Gastrocnemius medialis (tissue), 4 donors: ENCODE results near the gene PLEKHO1. TPM values are rescaled to one million over a fixed set of nuclear protein-coding genes. Genes with fewer than 3 reads are reported as not detected.

ENCODE experiments used
- ATAC-seq, 2 donors: fragments of 150-250 bp; one replicate each; pipeline ENCODE4 v1.9.1; 2016
- DNase-seq, 2 donors: peaks; one replicate each; pipeline ENCODE4 v3.0.0-alpha.2; 2019
- H3K27ac ChIP-seq, 4 donors: fragments of 200-600 bp; sonication (generic); 1 replicate in 1 of 4; 2 replicates in 3 of 4; pipeline ENCODE4 v1.5.1; 2016 to 2018; ENCODE audit warnings: mild to moderate bottlenecking in 2 of 4, moderate library complexity in 1 of 4
- H3K27me3 ChIP-seq, 3 donors: fragments of 200-600 bp; sonication (generic) in 2 of 3; 1 replicate in 1 of 3; 2 replicates in 2 of 3; pipeline versions ENCODE4 v1.5.1 to v1.6.0; 2016 to 2019; ENCODE audit warnings: mild to moderate bottlenecking in 1 of 3, moderate library complexity in 1 of 3
- H3K36me3 ChIP-seq, 2 donors: fragments of 200-600 bp; sonication (generic) in 1 of 2; one replicate each; pipeline ENCODE4 v1.5.1; 2017 to 2018
- H3K4me1 ChIP-seq, 2 donors: fragments of 200-600 bp; sonication (generic) in 1 of 2; one replicate each; pipeline ENCODE4 v1.5.1; 2016 to 2017; ENCODE audit warnings: mild to moderate bottlenecking in 2 of 2
- H3K4me3 ChIP-seq, 4 donors: fragments of 200-600 bp; sonication (generic) in 3 of 4; 1 replicate in 1 of 4; 2 replicates in 3 of 4; pipeline ENCODE4 v1.5.1; 2016 to 2019; ENCODE audit warnings: mild to moderate bottlenecking in 2 of 4
- H3K9me3 ChIP-seq, 3 donors: fragments of 200-600 bp; sonication (generic) in 2 of 3; 1 replicate in 1 of 3; 2 replicates in 2 of 3; pipeline ENCODE4 v1.5.1; 2016 to 2019
- POLR2A ChIP-seq, 2 donors: fragments of 450-650 bp; IDR thresholded peaks; one replicate each; pipeline ENCODE4 v1.6.1; 2017; ENCODE audit warnings: antibody characterized with exemption in 2 of 2, mild to moderate bottlenecking in 2 of 2, moderate library complexity in 2 of 2
- in situ Hi-C, 4 donors: fragments of 200-750 bp; cut with MboI; loops; one replicate each; pipeline versions ENCODE4 v1.15.0 to v1.8.0; 2017; ENCODE audit warnings: low sequenced_read_pairs in 4 of 4
- intact Hi-C: fragments of 100-400 bp; cut with DNase I; formaldehyde crosslinking; loops from one replicate; pipeline ENCODE4 v1.15.1; 2023; ENCODE audit warnings: low total_unique reads
- total RNA-seq, 4 donors: library from RNA; depleted of rRNA; stranded (reverse); fragments of >200 nt; gene quantifications; one replicate each; pipeline versions ENCODE4 v1.1.0 to v1.2.3, GENCODE V29; 2016
- TF ChIP-seq, protein P1 (sequence below), 5 experiments: fragments of 450-650 bp in 3 of 5; fragments of 200-600 bp in 2 of 5; sonication (generic) in 2 of 5; IDR thresholded peaks in 4 of 5; conservative IDR thresholded peaks in 1 of 5; 1 replicate in 4 of 5; 2 replicates in 1 of 5; pipeline ENCODE4 v1.5.1; 2016 to 2019; ENCODE audit warnings: antibody characterized with exemption in 5 of 5, mild to moderate bottlenecking in 3 of 5, moderate library complexity in 3 of 5

The PLEKHO1 gene
- total RNA-seq, 4 donors from 2014 or later = 24.3 to 57.7 (median 40.4) TPM

- Histone ChIP-seq H3K4me1 (no peaks in the 10 kb centered on the region), H3K4me3 (no peak overlapping the region), H3K36me3 (no peaks in the 10 kb centered on the region), H3K27ac (no peak overlapping the region), H3K27me3 (no peaks in the 10 kb centered on the region), H3K9me3 (no peaks in the 10 kb centered on the region)
- ATAC-seq (no peak), DNase-seq (no peak)
- intact Hi-C loops (no loop called here), in situ Hi-C loops (loop anchor here in 2 of 4 donors (5.0 to 10.0 kb wide), 2 partner anchors 97 to 210 kb away; no protein-coding TSS in a partner anchor)
- TF ChIP-seq POLR2A (IDR thresholded peaks at IDR 0.05) = no peak
- TF ChIP-seq, protein P1, sequence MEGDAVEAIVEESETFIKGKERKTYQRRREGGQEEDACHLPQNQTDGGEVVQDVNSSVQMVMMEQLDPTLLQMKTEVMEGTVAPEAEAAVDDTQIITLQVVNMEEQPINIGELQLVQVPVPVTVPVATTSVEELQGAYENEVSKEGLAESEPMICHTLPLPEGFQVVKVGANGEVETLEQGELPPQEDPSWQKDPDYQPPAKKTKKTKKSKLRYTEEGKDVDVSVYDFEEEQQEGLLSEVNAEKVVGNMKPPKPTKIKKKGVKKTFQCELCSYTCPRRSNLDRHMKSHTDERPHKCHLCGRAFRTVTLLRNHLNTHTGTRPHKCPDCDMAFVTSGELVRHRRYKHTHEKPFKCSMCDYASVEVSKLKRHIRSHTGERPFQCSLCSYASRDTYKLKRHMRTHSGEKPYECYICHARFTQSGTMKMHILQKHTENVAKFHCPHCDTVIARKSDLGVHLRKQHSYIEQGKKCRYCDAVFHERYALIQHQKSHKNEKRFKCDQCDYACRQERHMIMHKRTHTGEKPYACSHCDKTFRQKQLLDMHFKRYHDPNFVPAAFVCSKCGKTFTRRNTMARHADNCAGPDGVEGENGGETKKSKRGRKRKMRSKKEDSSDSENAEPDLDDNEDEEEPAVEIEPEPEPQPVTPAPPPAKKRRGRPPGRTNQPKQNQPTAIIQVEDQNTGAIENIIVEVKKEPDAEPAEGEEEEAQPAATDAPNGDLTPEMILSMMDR (IDR thresholded peaks at IDR 0.05 in 4 of 5, conservative IDR thresholded peaks at IDR 0.05 in 1 of 5) = no peak
Observed at GRCh38 chr1:150171801-150172200, 22.1 kb downstream of the PLEKHO1 start.

DNA sequence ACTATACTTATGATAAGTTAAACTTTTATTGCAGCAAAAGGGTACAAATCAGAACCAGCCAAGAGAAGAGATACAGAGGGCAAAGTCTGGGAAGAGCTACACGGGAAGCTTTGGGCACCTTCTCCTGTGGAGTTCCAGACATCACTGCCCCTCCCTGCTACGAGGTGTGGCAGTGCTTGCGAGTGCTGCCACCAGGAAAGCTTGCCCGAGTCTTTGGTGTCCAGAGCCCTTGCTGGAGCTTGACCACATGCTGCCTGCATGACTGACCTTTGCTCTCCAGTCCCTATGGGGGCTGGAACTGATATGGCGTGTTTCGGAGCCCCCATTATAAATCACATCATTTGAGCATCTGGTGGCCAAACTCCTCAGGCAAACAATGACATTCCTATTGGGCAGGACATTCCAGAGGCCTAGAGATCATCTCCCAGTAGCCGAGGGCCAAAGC, 23.4 kb downstream of the PLEKHO1 start:
- Histone ChIP-seq H3K27ac (no peak overlapping the region), H3K36me3 (no peaks in the 10 kb centered on the region), H3K4me3 (no peak overlapping the region), H3K9me3 (no peaks in the 10 kb centered on the region), H3K27me3 (no peaks in the 10 kb centered on the region), H3K4me1 (no peaks in the 10 kb centered on the region)
- ATAC-seq = no peak
- no peak for DNase-seq
- in situ Hi-C loops (loop anchor here in 2 of 4 donors (5.0 to 10.0 kb wide), 2 partner anchors 98 to 211 kb away; no protein-coding TSS in a partner anchor), intact Hi-C loops (no loop called here)
- TF ChIP-seq, protein P1 (IDR thresholded peaks at IDR 0.05 in 4 of 5, conservative IDR thresholded peaks at IDR 0.05 in 1 of 5) = no peak
- TF ChIP-seq POLR2A (IDR thresholded peaks at IDR 0.05) = no peak

GRCh38 chr1:150176593-150176992, 26.9 kb downstream of the PLEKHO1 start:
- no peak overlapping the region for H3K4me3 ChIP-seq
- TF ChIP-seq, protein P1 (IDR thresholded peaks at IDR 0.05 in 4 of 5, conservative IDR thresholded peaks at IDR 0.05 in 1 of 5) = no peak
- no peak for TF ChIP-seq POLR2A (IDR thresholded peaks at IDR 0.05)
- DNase-seq (no peak), ATAC-seq (no peak)
- no peaks in the 10 kb centered on the region for H3K9me3 ChIP-seq
- intact Hi-C loops = no loop called here
- no peaks in the 10 kb centered on the region for H3K4me1 ChIP-seq
- H3K36me3 ChIP-seq = no peaks in the 10 kb centered on the region
- in situ Hi-C loops = loop anchor here in 2 of 4 donors (10.0 to 25.0 kb wide), 2 partner anchors 102 to 214 kb away; no protein-coding TSS in a partner anchor
- H3K27me3 ChIP-seq = no peaks in the 10 kb centered on the region
- H3K27ac ChIP-seq = no peak overlapping the region

GRCh38 chr1:150178548-150178947, 28.8 kb downstream of the PLEKHO1 start:
- no peaks in the 10 kb centered on the region for H3K4me1 ChIP-seq
- no peaks in the 10 kb centered on the region for H3K9me3 ChIP-seq
- no peak for ATAC-seq
- no peak overlapping the region for H3K27ac ChIP-seq
- no peaks in the 10 kb centered on the region for H3K36me3 ChIP-seq
- intact Hi-C loops (no loop called here), in situ Hi-C loops (loop anchor here in 2 of 4 donors (10.0 to 25.0 kb wide), 2 partner anchors 104 to 216 kb away; no protein-coding TSS in a partner anchor)
- H3K4me3 ChIP-seq = no peak overlapping the region
- DNase-seq = no peak
- no peaks in the 10 kb centered on the region for H3K27me3 ChIP-seq
- no peak for TF ChIP-seq POLR2A (IDR thresholded peaks at IDR 0.05)
- TF ChIP-seq, protein P1 (IDR thresholded peaks at IDR 0.05 in 4 of 5, conservative IDR thresholded peaks at IDR 0.05 in 1 of 5) = no peak

DNA sequence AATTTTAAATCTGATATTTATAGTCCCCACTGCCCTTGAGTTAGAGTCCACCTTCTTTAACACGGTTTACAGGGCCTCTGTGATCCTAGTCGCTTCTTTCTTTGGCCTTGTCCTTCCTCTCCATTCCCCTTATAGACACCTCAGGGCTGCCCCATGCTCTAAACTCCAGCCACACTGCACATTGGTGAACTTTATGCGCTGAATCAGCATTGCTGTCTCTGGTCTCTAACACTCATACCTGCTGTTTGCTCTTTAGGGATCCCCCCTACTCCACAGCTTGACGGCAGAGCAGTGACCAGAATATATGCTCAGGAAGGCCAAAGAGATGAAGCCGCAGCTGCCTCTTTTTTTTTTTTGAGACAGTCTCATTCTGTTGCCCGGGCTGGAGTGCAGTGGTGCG, 30.2 kb downstream of the PLEKHO1 start:
- in situ Hi-C loops (loop anchor here in 3 of 4 donors (5.0 to 25.0 kb wide), 4 partner anchors 105 to 218 kb away; no protein-coding TSS in a partner anchor), intact Hi-C loops (no loop called here)
- DNase-seq = no peak
- TF ChIP-seq, protein P1 (IDR thresholded peaks at IDR 0.05 in 4 of 5, conservative IDR thresholded peaks at IDR 0.05 in 1 of 5) = no peak
- TF ChIP-seq POLR2A (IDR thresholded peaks at IDR 0.05) = no peak
- Histone ChIP-seq H3K36me3 (no peaks in the 10 kb centered on the region), H3K9me3 (no peaks in the 10 kb centered on the region), H3K27me3 (no peaks in the 10 kb centered on the region), H3K4me3 (no peak overlapping the region), H3K27ac (no peak overlapping the region), H3K4me1 (no peaks in the 10 kb centered on the region)
- ATAC-seq = no peak
